Measurements from ENCODE around the gene TMEM258.

TMEM258 gene

DNA sequence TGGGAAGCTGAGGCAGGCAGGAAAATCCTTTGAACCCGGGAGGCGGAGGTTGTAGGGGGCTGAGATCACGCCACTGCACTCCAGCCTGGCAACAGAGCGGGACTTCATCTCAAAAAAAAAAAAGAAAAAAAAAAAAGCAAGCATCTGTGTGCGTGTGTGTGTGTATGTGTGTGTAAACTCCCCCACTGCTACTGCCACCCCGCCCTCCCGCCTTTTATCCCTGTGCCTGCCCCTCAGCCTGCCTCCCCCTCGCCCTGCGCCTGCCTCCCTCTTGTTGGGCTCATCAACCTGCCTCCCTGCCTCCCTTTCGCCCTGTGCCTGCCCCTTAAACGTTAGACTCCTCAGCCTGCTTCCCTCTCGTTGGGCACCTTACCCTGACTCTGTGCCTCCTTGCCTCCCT is 18.0 kb downstream of the TMEM258 start:
- DNase-seq: no peak

- no peak for DNase-seq
These were observed 18.6 kb downstream of the TMEM258 start for GRCh38 chr11:61773809-61774208.

GRCh38 chr11:61773356-61773755 is 19.0 kb downstream of the TMEM258 start:
- no peak for DNase-seq

DNA sequence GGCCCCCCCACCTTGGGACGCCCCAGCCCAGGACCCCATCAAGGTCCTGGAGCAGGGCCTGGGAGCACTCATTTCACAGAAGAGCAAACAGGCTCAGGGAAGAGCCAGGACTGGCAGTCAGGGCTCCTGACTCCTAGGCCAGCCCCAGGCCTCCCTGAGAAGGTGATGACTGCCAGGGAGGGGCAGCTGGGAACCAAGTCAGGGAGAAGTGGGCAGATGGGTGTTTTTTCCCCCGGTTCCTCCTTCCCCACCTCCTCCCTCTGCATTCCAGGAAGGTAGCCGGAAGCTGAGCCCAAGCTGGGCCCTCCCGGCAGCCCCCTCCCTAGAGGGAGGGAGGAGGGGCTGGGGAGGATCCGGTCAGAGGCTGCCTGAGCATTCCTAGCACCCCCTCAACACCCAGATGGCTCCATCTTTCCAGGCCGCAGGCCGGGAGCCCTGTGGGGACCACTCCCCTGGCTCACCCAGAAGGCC is 20.4 kb downstream of the TMEM258 start:
- DNase-seq: no peak

GRCh38 chr11:61771195-61771894 is 21.1 kb downstream of the TMEM258 start:
- no peak for DNase-seq

DNA sequence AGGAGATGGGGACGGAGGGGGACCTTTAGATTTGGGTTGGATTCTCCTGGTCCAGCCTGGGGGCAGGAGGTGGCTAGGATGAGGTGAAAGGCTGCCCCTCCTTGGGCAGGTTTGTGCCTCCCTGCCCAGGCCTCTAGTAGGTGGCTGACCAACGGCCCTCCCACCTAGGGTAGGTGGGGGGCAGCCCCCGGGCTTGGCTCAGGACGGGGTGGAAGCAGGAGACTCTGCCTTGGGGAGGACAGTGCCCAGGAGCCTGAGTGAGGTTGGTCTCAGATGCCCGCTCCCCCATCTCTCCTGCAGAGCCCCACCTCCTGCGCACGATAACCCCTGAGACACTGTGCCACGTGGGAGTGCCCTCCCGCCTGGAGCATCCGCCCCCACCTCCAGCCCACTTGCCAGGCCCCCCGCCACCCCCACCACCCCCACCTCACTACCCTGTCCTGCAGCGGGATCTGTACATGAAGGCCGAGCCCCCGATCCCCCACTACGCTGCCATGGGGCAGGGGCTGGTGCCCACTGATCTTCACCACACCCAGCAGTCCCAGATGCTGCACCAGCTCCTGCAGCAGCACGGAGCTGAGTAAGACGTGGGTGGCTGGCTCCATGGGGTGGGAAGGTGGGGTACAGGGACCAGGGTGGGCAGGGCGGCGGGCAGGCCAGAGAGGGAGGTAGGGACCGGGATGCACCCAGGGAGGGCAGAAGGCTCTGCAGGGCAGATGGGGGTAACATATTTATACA is 22.3 kb downstream of the TMEM258 start:
- no peak for DNase-seq

- DNase-seq: no peak
These were observed 23.1 kb downstream of the TMEM258 start for GRCh38 chr11:61769169-61769920.

DNA sequence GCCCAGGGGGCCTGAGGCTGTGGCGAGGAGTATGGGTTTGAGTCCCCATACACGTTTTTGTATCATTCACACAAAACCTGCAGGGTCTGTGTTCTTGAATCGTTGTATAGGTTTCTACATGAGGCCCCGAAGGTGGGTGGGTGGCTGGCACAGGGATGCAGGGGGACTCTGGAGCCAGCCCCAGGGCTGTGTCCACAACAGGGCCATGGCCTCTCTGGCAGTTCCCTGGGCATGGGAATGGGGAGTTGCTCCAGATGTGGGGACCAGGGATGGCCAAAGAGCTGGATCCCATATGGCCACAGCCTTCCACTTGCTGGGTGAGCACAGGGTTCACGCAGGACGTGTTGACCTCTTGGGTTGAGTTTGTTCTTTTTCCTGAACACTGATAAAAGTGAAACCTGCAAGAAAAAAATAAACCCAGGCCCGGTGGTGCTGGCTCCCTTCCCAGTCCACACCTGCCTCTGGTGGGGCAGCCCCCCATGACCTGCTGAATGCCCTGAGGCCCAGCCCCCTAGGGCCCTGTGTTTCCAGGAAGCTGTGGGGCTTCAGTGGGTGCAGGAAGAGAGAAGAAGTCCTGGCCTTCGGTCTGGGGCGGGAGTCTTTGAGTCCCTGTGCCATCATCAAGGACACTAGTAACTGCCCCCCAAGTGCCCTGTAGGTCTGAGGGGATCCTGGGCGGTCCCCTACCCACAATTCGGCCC is 23.9 kb downstream of the TMEM258 start:
- DNase-seq: no peak

DNA sequence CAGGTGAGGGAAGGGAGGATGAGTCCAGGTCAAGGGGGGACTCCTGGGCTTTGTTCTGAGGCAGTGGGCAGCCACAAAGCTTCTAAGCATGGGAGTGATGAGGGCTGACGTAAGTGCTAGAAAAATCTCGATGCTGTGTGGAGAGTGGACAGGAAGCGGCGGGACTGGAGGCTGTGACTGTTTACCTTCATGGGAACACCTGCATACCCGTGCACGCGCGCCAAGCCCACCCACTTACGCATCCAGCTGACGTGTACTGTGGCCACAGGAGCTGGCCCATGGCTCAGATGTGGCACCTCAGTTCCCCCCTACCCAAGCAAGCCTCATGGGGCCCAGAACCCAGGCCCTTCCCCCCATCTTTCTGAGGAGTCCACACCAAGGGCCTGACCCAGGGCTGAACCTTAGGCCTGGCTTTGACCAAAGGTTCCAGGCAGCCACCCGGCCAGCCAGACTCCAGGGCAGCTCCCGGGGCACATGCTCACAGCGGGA is 26.0 kb downstream of the TMEM258 start:
- DNase-seq: no peak

DNA sequence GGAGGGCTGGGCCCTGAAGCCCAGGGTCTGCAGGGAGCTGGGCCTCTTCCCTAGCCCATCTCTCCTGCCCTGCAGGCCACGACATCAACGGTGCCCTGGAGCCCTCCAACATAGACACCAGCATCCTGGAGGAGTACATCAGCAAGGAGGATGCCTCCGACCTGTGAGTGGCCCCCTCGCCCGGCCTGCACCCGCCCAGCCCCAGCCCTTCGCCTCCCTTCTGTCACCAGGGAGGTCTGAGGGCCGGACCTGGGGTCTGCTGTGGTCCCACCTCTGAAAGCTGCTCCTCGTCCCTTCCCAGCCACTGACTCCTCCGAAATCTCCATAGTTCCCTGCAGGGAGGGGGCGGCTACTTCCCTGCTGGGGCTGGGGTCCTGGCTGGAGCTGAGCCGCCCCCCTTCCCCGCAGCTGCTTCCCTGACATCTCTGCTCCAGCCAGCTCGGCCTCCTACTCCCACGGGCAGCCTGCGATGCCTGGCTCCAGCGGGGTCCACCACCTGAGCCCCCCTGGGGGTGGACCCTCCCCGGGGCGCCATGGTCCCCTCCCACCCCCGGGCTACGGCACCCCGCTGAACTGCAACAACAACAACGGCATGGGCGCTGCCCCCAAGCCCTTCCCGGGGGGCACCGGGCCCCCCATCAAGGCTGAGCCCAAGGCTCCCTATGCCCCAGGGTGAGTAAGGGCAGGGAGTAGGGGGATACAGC is 26.7 kb downstream of the TMEM258 start:
- no peak for DNase-seq

DNA sequence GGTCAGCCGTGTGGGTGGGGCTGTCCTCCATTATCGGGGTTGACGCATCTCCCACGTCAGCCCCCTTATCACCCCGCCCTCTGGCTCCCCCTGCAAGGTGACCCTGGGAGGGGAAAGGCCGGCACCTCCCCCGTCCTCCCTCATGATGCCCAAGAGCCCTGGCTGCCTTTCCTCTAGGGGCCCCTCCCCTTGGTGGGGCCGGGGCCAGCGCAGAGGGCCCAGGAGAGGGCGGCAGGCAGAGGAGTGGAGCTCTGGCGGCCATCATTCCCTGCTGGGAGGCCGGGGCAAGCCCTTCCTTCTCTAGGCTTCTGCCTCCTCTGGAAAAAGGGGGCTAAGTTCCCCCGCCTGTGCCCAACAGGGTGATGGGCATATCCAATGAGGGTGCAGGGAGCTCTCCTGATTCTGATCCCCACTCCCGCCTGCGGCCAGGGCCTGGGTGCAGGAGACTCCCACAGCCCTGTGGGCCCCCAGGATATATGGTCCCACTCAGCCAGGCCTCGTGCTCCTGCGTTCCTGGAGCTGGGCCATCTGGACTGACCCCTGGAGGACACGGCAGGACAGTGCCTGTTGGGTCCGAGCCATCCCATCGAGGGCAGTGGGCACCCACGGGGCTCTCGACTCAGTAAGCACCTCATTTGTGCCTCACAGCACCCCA is 27.7 kb downstream of the TMEM258 start:
- no peak for DNase-seq

GRCh38 chr11:61763930-61764605 is 28.3 kb downstream of the TMEM258 start:
- DNase-seq: no peak

GRCh38 chr11:61762798-61763197 is 29.6 kb downstream of the TMEM258 start:
- no peak for DNase-seq

DNA sequence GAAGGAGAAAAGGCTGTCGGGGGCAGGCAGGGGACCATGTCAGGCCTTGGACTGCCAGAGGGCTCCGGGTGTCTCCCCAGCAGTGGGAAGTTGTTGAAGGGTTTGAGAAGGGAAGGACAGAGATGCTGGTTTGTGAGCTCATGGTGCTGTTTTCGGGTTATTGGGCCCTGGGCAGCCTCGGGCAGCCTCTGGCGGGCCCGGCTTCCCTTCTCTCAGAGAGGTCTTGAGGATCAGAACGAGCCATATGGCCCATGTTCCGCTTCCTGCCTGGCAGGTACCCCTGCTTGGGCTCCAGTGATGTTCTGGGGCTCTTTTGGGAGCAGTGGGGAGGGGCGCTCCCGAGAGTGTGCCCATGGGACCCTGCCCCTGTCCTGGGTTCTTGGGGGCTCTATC is 30.2 kb downstream of the TMEM258 start:
- DNase-seq: no peak

- DNase-seq: no peak
These were observed 30.8 kb downstream of the TMEM258 start for GRCh38 chr11:61761440-61762222.

- DNase-seq: no peak
These were observed 31.5 kb downstream of the TMEM258 start for GRCh38 chr11:61760946-61761345.

GRCh38 chr11:61757213-61757862 is 35.1 kb downstream of the TMEM258 start:
- DNase-seq: no peak

DNA sequence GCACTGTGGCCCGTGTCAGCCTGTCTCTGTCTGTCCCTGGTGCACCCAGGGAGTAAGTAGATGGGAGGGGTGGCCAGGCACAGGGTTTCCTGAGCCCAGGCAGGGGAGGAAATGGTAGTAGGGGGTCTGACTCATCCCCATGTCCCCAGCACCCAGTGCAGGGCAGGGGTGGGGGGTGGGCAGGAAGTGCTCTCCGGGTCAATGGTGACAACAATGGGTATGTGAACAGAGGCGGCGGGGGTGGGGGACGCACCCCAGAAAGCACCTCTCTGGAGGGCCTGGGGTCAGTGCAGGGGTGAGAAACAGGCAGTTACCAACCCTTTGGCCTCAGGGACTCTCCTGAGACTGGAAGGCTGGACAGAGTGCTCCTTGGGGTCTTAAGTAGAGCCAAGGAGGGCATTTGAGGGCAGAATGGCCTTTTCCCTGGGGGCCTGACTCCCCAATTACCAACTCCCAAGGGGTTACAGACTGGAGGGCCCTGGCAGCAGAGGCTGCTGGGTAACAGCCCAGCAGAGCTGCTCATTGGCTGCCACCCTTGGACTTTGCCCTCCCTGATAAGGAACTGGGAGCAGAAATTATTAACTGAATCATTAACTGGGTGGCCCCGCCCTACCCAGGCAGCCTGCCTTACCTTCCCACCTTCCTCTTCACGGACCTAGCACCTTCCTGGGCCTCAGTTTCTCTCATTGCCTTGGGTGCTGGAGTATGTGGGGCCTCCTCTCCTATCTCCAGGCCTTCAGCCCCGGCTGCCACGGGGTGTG is 35.8 kb downstream of the TMEM258 start:
- DNase-seq: peak; percentile 8 to 25

DNA sequence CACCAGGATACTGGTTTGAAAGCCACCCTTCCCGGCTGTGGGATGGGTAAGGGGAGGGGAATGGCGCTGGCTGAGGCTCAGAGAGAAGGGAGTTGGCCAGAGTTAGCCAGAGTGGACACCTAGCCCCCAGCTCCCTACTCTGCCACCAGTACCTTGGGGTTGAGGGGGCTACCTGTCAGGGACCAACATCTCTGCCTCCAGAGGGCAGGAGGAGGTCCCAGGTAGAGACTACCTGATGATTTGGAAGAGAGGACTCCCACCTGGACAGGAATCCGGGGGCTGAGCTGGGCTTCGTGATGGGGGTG is 36.3 kb downstream of the TMEM258 start:
- DNase-seq: no peak

Data from activated CD4-positive, alpha-beta T cell treated with anti-CD3 and anti-CD28 coated beads, Interleukin-2, amount 50 U/mL, for 48 hours (primary cell).